HEK293 (cell line): ENCODE results near the gene TREM1.

Experiments
- CTCF ChIA-PET: fragments of 350-600 bp; formaldehyde crosslinking; extraction: SDS; loops from one replicate; lab custom pipeline; 2021; ENCODE audit warnings: antibody characterized with exemption; lab: Yijun Ruan, JAX
- POLR2A ChIA-PET: fragments of 300-600 bp; formaldehyde crosslinking; extraction: SDS; loops from one replicate; lab custom pipeline; 2020; ENCODE audit warnings: antibody characterized with exemption, inconsistent platforms; lab: Yijun Ruan, JAX
- H3K27ac ChIP-seq: fragments of 200-500 bp; sonication (Bioruptor generic); 2 replicates; pipeline ENCODE4 v1.5.1; 2014; ENCODE audit warnings: low read depth, low read length, control low read depth, inconsistent platforms; ENCODE audit errors: extremely low read depth
- H3K36me3 ChIP-seq, 2 experiments: fragments of 200-500 bp in 1 of 2; sonication (Bioruptor generic) in 1 of 2; 1 replicate in 1 of 2; 2 replicates in 1 of 2; pipeline ENCODE4 v1.5.1; 2014 to 2017; ENCODE audit warnings: inconsistent platforms in 2 of 2, low read length in 2 of 2; ENCODE audit not compliant: control insufficient read depth in 2 of 2, insufficient read depth in 1 of 2
- H3K4me1 ChIP-seq: fragments of 200-500 bp; sonication (Bioruptor generic); 2 replicates; pipeline ENCODE4 v1.5.1; 2014; ENCODE audit warnings: mild to moderate bottlenecking, low read length, inconsistent platforms; ENCODE audit not compliant: control insufficient read depth, insufficient read depth
- H3K4me3 ChIP-seq: 2 replicates; pipeline ENCODE4 v1.5.1; 2011; ENCODE audit warnings: low read depth, mild to moderate bottlenecking, control low read depth, low read length, moderate library complexity
- H3K9me3 ChIP-seq: fragments of 200-500 bp; sonication (Bioruptor generic); 2 replicates; pipeline ENCODE4 v1.5.1; 2014; ENCODE audit warnings: low read depth, low read length, inconsistent platforms; ENCODE audit not compliant: control insufficient read depth, insufficient read depth
- BCL6B ChIP-seq: fragments of 450-650 bp; formaldehyde crosslinking; IDR thresholded peaks from 2 replicates; pipeline ENCODE4 v1.5.1; 2017; ENCODE audit warnings: missing biosample characterization, missing genetic modification characterization
- GLIS2 ChIP-seq: fragments of 450-650 bp; formaldehyde crosslinking; IDR thresholded peaks from 2 replicates; pipeline ENCODE4 v1.5.1; 2016; ENCODE audit warnings: missing biosample characterization, missing genetic modification characterization
- HOXA7 ChIP-seq: sonication (generic); formaldehyde crosslinking; IDR thresholded peaks from 2 replicates; pipeline ENCODE4 v1.8.1; 2022; ENCODE audit warnings: missing genetic modification reagents, borderline replicate concordance
- HOXD13 ChIP-seq: sonication (generic); formaldehyde crosslinking; IDR thresholded peaks from 2 replicates; pipeline ENCODE4 v1.8.0; 2022; ENCODE audit warnings: missing genetic modification reagents, borderline replicate concordance
- KLF10 ChIP-seq: fragments of 450-650 bp; IDR thresholded peaks from 2 replicates; pipeline ENCODE4 v1.5.1; 2018; ENCODE audit warnings: missing biosample characterization, mild to moderate bottlenecking, missing genetic modification characterization
- OVOL3 ChIP-seq: fragments of 450-650 bp; formaldehyde crosslinking; IDR thresholded peaks from 2 replicates; pipeline ENCODE4 v1.5.1; 2016; ENCODE audit warnings: missing biosample characterization, missing genetic modification characterization
- PRDM2 ChIP-seq: fragments of 450-650 bp; formaldehyde crosslinking; IDR thresholded peaks from 2 replicates; pipeline ENCODE4 v1.5.1; 2016; ENCODE audit warnings: missing biosample characterization, missing genetic modification characterization, borderline replicate concordance
- RBAK ChIP-seq: fragments of 450-650 bp; formaldehyde crosslinking; IDR thresholded peaks from 2 replicates; pipeline ENCODE4 v1.5.1; 2016; ENCODE audit warnings: missing biosample characterization, missing genetic modification characterization
- ZBTB1 ChIP-seq: fragments of 450-650 bp; formaldehyde crosslinking; IDR thresholded peaks from 2 replicates; pipeline ENCODE4 v1.5.1; 2016; ENCODE audit warnings: missing biosample characterization, missing genetic modification characterization
- ZNF10 ChIP-seq: fragments of 450-650 bp; formaldehyde crosslinking; IDR thresholded peaks from 2 replicates; pipeline ENCODE4 v1.5.1; 2017; ENCODE audit warnings: missing biosample characterization, missing genetic modification characterization
- ZNF221 ChIP-seq: fragments of 450-650 bp; formaldehyde crosslinking; IDR thresholded peaks from 2 replicates; pipeline ENCODE4 v1.5.1; 2017; ENCODE audit warnings: missing biosample characterization, missing genetic modification characterization, borderline replicate concordance
- ZNF23 ChIP-seq: fragments of 450-650 bp; formaldehyde crosslinking; IDR thresholded peaks from 2 replicates; pipeline ENCODE4 v1.5.1; 2016; ENCODE audit warnings: missing biosample characterization, missing genetic modification characterization, borderline replicate concordance
- ZNF248 ChIP-seq: fragments of 450-650 bp; formaldehyde crosslinking; IDR thresholded peaks from 2 replicates; pipeline ENCODE4 v1.5.1; 2017; ENCODE audit warnings: missing biosample characterization, missing genetic modification characterization
- ZNF280C ChIP-seq: fragments of 450-650 bp; formaldehyde crosslinking; IDR thresholded peaks from 2 replicates; pipeline ENCODE4 v1.5.1; 2016; ENCODE audit warnings: missing biosample characterization, missing genetic modification characterization
- ZNF354C ChIP-seq: fragments of 450-650 bp; formaldehyde crosslinking; IDR thresholded peaks from 2 replicates; pipeline ENCODE4 v1.5.1; 2016; ENCODE audit warnings: missing biosample characterization, missing genetic modification characterization, low read depth, borderline replicate concordance
- ZNF433 ChIP-seq: fragments of 450-650 bp; formaldehyde crosslinking; IDR thresholded peaks from 2 replicates; pipeline ENCODE4 v1.5.1; 2016; ENCODE audit warnings: missing biosample characterization, missing genetic modification characterization, low read depth
- ZNF544 ChIP-seq: fragments of 450-650 bp; formaldehyde crosslinking; IDR thresholded peaks from 2 replicates; pipeline ENCODE4 v1.5.0; 2017; ENCODE audit warnings: missing biosample characterization, missing genetic modification characterization
- ZNF558 ChIP-seq: fragments of 450-650 bp; formaldehyde crosslinking; IDR thresholded peaks from 2 replicates; pipeline ENCODE4 v1.5.1; 2016; ENCODE audit warnings: missing biosample characterization, missing genetic modification characterization
- ZNF580 ChIP-seq: fragments of 450-650 bp; formaldehyde crosslinking; IDR thresholded peaks from 2 replicates; pipeline ENCODE4 v1.5.1; 2016; ENCODE audit warnings: missing biosample characterization, missing genetic modification characterization
- ZNF654 ChIP-seq: fragments of 450-650 bp; formaldehyde crosslinking; IDR thresholded peaks from 2 replicates; pipeline ENCODE4 v1.5.1; 2016; ENCODE audit warnings: low read depth, missing biosample characterization, missing genetic modification characterization
- ZNF664 ChIP-seq: fragments of 450-650 bp; formaldehyde crosslinking; IDR thresholded peaks from 2 replicates; pipeline ENCODE4 v1.5.1; 2016; ENCODE audit warnings: missing biosample characterization, missing genetic modification characterization
- ZNF843 ChIP-seq: fragments of 450-650 bp; formaldehyde crosslinking; IDR thresholded peaks from 2 replicates; pipeline ENCODE4 v1.5.1; 2016; ENCODE audit warnings: missing biosample characterization, missing genetic modification characterization

The TREM1 gene

DNA sequence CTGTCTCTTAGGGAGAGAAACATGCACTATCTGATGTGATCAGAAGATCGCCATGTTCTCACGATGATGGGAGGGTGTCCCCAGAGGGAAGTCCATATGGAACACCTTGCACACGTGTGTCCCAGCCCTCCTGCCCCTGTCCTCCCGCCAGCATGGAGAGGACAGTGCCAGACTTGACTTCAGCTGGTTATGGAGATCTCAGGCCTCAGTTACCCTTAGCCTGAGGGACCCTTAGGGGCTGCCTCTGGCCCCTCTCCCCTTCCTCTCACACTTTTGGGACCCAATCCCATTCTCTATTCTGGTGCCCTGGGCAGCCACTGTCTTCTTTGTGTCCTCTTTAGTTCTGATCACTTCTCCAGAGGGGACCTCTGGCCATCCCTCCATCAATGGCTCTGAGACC is 56.8 kb downstream of the TREM1 start:
- Histone ChIP-seq H3K27ac (no peak overlapping the region), H3K4me3 (no peak overlapping the region), H3K36me3 (no peaks in the 10 kb centered on the region), H3K4me1 (peaks cover 5% of the 10 kb centered on the region; the same call in 1 of the 2 replicates), H3K9me3 (no peaks in the 10 kb centered on the region)
- ChIA-PET POLR2A (no interaction called here), CTCF (interaction anchor here (0.7 to 1.7 kb wide), 3 partner anchors 26 to 78 kb away, joined by 3 to 5 read pairs (median 5); no protein-coding TSS in a partner anchor)
- no peak for TF ChIP-seq ZNF433 (tag by site-specific recombination)

GRCh38 chr6:41228616-41229015 is 57.9 kb downstream of the TREM1 start:
- Histone ChIP-seq H3K4me3 (no peak overlapping the region), H3K9me3 (no peaks in the 10 kb centered on the region), H3K36me3 (no peaks in the 10 kb centered on the region), H3K4me1 (peaks cover 5% of the 10 kb centered on the region; the same call in 1 of the 2 replicates), H3K27ac (no peak overlapping the region)
- ChIA-PET CTCF (interaction anchor here (0.6 to 1.7 kb wide), 13 partner anchors 9 to 136 kb away, joined by 3 to 5 read pairs (median 3); no protein-coding TSS in a partner anchor), POLR2A (interaction anchor here (0.7 kb wide), 1 partner anchor 92 kb away, joined by 3 read pairs; no protein-coding TSS in a partner anchor)
- TF ChIP-seq PRDM2: no peak
- no peak for TF ChIP-seq ZNF544 (tag by site-specific recombination)
- TF ChIP-seq ZNF843 (tag by site-specific recombination): no peak
- TF ChIP-seq ZNF23 (tag by site-specific recombination): no peak
- TF ChIP-seq ZBTB1 (tag by site-specific recombination): no peak
- TF ChIP-seq ZNF221 (tag by site-specific recombination): no peak
- no peak for TF ChIP-seq RBAK (tag by site-specific recombination)
- no peak for TF ChIP-seq BCL6B (tag by site-specific recombination)
- no peak for TF ChIP-seq ZNF10
- TF ChIP-seq GLIS2 (tag by site-specific recombination): no peak
- TF ChIP-seq OVOL3 (tag by site-specific recombination): no peak
- TF ChIP-seq ZNF664 (tag by site-specific recombination): no peak
- TF ChIP-seq ZNF654 (tag by site-specific recombination): no peak

DNA sequence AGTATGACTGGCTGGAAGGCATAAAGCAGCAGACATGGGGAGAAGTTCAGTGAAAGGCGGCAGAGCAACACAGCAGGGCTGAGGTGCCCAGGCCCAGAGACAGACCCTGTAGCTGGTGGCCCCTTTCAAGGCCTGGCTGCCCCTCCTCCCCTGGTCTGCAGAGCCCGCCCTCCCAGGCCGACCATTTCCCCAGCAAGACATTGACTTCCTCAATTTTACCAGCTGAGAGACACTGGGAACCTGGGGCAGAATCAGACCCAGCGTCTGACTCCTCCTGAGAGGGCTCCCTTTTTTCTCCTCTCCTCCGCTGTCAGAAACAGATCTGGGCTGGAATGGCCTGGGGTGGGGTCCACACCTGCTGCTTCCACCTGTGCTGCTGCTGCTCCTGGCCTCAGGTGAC is 58.4 kb downstream of the TREM1 start, which contains the start of gene TREML4:
TSS of gene TREML4 (plus strand) at position 254 of the 400 bp plus-strand sequence. CDS start at position 333, 79 bp downstream.
- H3K27ac ChIP-seq: no peak within 1 kb of the TSS
- CTCF ChIA-PET: interaction anchor here (0.9 to 1.7 kb wide), 10 partner anchors 17 to 136 kb away, joined by 3 to 7 read pairs (median 3); no protein-coding TSS in a partner anchor
- H3K36me3 ChIP-seq: no peaks in the 10 kb centered on the region
- H3K9me3 ChIP-seq: no peaks in the 10 kb centered on the region
- peaks cover 5% of the 10 kb centered on the region; the same call in 1 of the 2 replicates for H3K4me1 ChIP-seq
- POLR2A ChIA-PET: interaction anchor here (0.7 kb wide), 1 partner anchor 92 kb away, joined by 3 read pairs; no protein-coding TSS in a partner anchor
- H3K4me3 ChIP-seq: no peak within 1 kb of the TSS
- TF ChIP-seq HOXA7 (CRISPR knock-in tag) (no peak), ZNF580 (tag by site-specific recombination) (no peak), ZNF248 (no peak), HOXD13 (CRISPR knock-in tag) (no peak), ZNF354C (tag by site-specific recombination) (no peak), ZNF558 (tag by site-specific recombination) (no peak), ZNF280C (no peak), KLF10 (tag by site-specific recombination) (no peak)
